Activated CD4-positive, alpha-beta T cell treated with anti-CD3 and anti-CD28 coated beads, Interleukin-2, Interleukin-6, amounts not matched to agents 100 ng/mL and 50 ng/mL, durations not matched to agents 16 hours and 8 hours (primary cell): ENCODE results near the gene IGFBPL1.
A peak's percentile ranks its signal among the peaks of the same experiment; 100 is the strongest.

Source experiments
- DNase-seq: peaks from one replicate; pipeline ENCODE4 v3.0.0-alpha.2; 2020

Gene IGFBPL1

GRCh38 chr9:38375572-38375963 lies 48.7 kb downstream of the IGFBPL1 start:
- no peak for DNase-seq

DNA sequence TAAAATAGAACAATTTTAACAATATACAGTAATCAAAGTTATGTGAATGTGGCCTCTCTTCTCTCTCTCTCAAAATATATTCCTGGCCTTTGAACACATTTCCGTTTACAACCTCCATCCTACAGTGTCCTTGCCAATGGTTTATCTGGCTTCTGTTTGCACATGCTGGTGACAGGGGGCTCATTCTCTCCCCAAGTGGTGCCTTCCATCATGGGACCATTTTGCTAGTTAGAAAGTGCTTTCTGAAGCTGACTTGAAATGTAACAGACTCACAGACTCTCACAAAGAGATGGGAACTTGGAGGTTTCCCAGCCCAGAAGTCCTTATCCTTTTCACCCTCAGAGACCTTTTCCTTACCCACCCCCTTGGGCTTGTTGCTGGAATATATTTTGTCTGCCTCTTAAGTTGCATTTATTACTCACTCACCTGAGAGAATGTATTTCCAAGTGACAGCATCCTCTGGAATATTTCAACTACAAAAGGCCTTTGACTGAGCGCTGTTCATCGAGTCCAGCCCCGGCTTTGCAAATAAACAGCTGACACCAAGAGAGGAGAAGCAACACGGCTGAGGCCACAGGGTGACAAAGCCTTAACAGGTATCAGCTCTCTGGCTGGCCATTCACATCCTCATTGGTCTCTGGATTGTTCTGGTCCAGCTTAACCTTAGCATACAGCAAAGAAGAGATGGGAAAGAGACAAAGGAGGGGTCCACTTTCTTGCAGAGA lies 49.2 kb downstream of the IGFBPL1 start:
- DNase-seq, result no peak

- DNase-seq, result no peak
Measured at GRCh38 chr9:38373679-38374078, 50.6 kb downstream of the IGFBPL1 start.

GRCh38 chr9:38372762-38373619 lies 51.3 kb downstream of the IGFBPL1 start:
- no peak for DNase-seq

- DNase-seq, result peak; percentile 27
Measured at GRCh38 chr9:38371495-38371894, 52.8 kb downstream of the IGFBPL1 start.

GRCh38 chr9:38370176-38370575 lies 54.1 kb downstream of the IGFBPL1 start:
- DNase-seq, result no peak

- no peak for DNase-seq
Measured at GRCh38 chr9:38368731-38369130, 55.5 kb downstream of the IGFBPL1 start.

- DNase-seq, result no peak
Measured at GRCh38 chr9:38367898-38368297, 56.4 kb downstream of the IGFBPL1 start.

DNA sequence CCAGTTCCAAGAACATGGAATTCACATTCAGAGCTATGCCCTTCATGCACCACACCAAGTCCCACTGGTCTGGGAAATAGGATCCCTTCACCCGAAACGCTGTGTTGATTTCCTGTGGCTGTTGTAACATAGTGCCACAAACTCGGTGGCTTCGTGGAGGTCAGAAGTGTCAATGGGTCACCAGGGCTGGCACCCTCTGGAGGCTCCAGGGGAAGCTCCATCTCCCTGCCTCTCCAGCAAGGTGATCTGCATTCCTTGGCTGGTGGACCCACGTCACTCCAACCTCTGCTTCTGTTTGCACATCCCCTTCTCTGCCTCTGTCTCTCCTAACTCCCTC lies 60.7 kb downstream of the IGFBPL1 start:
- DNase-seq, result no peak

DNA sequence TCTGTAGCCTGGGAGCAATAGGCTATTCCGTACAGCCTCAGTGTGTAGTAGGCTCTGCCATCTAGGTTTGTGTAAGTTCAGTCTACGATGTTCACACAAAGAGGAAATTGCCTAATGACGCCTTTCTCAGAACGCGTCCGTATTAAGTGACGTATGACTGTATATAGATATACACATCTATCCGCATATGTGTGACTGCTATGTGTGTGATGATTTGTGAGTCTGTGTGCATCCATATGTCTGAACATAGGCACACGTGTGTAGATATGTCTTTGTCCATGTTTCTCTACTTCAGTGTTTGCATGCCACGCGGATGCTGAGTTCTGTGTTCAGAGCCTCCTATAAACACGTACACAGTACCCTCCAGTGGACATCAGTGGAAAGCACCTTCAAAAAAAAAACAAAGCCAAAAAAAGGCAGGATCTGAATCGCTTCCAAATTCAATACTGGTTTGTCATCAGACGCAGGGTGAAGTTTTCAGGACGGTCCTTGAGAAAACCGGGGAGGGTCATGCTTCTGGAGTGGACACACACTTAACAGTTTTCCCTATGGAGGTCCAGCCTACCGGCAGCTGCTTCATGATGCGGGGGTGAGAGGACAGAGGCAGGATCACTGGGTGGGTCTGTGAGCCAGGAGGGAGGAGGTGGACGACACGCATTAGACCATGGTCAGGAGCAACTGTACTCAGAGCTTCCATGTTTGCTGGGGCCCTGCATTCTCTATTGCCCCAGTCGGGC lies 61.2 kb downstream of the IGFBPL1 start:
- peak; percentile 24 for DNase-seq

- no peak for DNase-seq
Measured at GRCh38 chr9:38361473-38361850, 62.8 kb downstream of the IGFBPL1 start.

GRCh38 chr9:38360839-38361472 lies 63.3 kb downstream of the IGFBPL1 start:
- DNase-seq, result no peak

DNA sequence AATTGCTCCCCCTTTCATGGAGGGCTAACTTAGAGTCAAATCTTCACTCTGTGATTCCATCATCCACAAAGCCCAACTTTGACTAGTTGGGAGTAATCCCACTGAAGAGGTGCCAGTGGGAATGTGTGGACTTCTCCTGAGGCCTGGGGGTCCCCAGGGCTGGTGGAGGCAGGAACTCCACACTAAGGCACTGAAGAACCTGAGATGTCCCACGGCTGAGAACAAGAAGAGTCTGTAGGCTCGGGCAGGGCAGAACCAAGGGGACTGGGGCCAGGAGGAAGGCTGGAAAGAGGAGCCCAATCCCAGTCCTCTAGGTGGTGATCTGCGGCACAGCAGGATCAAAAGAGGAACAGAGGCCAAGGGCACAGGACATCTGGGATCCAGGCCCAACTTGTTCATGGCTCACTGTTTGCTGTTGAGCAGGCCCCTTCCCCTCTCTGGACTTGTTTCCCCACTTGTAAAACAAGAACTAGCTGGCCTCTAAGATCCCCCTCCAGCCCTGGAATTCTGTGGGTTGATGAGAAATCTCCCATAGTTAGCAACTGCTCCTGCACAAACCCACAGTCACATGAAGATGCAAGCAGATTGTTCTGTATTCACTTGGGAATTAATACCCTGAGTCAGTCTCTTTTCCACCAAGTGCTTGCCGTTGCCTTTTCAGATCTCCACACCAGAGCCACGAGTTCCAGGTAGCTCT lies 64.4 kb downstream of the IGFBPL1 start:
- DNase-seq, result no peak

GRCh38 chr9:38359297-38359653 lies 65.0 kb downstream of the IGFBPL1 start:
- no peak for DNase-seq

DNA sequence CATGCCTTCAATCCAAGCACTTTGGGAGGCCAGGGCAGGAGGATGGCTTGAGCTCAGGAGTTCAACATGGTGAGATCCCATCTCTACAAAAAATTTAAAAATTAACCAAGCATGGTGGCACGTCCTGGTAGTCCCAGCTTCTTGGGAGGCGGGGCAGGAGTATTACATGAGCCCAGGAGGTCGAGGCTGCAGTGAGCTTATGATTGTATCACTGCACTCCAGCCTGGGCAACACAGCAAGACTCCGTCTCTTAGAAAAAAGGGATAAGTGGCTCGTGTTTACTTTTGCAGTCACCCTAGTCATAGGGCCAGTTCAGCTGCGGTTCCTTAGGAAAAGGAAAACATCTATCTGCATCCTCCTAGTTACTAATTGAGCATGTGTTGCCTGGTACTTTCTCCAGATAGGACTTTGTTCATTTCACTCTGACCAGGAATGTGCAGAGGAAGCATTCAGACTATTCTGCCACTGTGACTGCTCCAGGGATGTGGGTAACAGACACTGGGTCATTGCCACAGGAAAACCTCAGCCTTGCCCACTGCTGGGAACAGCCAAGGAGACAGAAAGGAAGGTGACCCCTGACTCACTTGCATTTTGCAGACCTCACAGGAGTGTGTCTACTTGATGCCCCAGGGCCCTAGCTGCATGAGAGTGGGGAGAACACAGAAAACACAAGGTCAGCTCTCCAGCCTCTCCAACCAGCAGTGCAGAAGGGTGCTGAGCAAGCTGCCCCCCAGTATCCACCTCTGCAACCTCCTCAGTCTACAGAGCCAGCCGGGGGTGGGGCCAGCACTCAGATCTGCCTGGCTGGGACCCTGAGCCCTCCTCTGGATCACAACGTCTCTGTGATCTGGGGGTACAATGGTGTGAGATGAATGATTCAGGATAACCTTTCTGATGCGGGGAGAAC lies 65.6 kb downstream of the IGFBPL1 start:
- DNase-seq, result no peak

DNA sequence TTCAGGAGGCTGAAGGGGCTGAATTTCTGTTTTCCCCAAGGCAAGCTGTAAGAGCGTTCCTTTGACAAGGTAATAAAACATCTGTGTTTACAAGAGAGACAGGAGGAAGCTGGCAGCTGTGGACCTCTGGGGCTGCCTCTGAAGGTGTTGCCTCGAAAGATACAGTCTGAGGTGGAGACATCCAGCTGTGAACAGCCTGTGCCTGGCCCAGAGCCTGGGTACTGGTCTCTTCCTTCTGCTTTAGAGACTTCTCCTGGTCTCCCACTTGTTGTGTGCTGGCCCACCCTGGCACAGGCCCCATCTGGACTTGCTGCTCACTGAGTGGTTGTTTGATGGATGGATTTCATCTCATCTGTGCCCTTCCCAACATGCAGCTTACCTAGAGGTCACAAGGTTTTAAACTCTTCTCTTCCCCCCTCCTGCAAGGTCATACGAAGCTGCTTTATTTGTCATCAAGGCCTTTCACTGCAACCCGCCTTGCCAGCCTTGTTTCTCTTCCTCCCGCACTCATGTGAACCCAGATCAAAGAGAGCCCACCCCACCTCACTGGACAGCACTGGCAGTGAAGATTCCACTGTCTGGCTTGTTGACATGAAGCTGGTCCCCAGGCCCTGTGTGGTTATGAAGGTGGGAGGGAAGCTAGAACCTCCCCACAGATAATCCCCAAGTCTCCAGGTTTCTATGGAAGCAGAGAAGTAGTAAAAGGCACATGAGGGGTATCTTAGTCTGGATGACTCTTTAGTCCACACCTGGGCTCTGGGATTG lies 66.7 kb downstream of the IGFBPL1 start:
- DNase-seq, result no peak

DNA sequence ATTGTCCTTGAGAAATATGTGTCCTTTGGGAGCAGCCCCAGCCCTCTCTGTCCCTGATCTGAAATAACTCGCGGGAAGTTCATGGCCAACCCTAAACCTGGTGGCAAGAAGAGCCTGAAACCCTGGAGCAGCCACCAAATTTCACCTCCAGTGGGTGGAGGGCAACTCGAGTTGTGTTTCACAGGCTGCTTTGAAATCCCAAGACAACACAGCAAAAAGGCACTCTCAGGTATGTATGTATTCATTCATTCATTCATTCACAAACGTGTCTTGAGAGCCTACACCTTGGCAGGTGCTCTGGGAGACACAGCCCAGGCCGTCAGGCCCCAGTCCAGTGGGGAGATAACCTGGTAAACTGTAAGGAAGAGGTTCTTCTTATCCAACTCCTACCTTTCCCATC lies 67.4 kb downstream of the IGFBPL1 start:
- no peak for DNase-seq
